ENCODE measurements around the gene EHBP1. TPM values are rescaled to one million over a fixed set of nuclear protein-coding genes. Genes with fewer than 3 reads are reported as not detected.
"Not testable (repeated sequence)": the region's sequence is repeated elsewhere in the genome, so short reads cannot be mapped to it uniquely, and the experiment has no call there.

Gene EHBP1
- total RNA-seq, 3 donors from 2014 or later, result 65.9 to 118 (median 87.2) TPM

DNA sequence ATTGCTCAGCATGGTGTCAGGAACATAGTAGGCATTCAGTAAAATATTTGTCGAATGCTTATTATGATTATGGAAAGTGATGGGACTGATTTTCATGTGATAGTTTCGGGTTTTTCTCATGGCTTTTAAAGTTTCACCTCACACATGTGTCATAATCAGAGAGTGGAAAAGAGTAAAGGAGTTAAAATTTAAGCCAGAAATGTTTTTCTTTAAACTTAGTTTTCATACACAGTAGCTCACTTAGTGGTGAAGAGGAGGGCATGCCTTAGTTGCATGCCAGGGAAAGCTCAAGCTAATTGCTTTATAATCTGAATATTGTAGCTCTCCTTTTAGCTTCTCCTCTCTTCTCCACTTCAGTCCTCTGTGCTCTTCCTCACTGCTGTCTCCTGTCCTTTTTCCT lies 38.0 kb downstream of the EHBP1 start:
- no peak overlapping the region for H3K27ac ChIP-seq
- intact Hi-C loops (cut with DNase I; ENCODE audit: low total_unique reads), result no loop called here

DNA sequence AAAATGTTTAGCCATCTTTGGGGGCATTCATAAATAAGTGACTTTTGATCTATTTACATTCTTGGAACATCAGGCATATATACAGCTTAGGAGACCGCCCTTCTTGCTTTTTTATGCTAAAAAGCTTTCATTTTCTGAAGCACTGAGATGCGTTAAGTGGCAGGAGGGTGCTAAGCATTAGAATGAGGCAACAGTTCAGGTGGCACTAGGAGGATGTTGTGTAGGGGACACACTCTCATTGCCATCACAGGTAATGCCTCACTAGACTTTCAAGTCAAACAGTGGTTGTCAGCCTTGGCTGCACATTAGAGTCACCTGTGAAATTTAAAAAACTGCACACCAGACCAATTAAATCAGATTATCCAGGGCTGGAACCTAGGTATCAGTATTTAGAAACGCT lies 39.1 kb downstream of the EHBP1 start:
- TF ChIP-seq POLR2AphosphoS5 (IDR thresholded peaks at IDR 0.05) (no peak), POLR2A (IDR thresholded peaks at IDR 0.05) (no peak)
- TF ChIP-seq, protein P1, sequence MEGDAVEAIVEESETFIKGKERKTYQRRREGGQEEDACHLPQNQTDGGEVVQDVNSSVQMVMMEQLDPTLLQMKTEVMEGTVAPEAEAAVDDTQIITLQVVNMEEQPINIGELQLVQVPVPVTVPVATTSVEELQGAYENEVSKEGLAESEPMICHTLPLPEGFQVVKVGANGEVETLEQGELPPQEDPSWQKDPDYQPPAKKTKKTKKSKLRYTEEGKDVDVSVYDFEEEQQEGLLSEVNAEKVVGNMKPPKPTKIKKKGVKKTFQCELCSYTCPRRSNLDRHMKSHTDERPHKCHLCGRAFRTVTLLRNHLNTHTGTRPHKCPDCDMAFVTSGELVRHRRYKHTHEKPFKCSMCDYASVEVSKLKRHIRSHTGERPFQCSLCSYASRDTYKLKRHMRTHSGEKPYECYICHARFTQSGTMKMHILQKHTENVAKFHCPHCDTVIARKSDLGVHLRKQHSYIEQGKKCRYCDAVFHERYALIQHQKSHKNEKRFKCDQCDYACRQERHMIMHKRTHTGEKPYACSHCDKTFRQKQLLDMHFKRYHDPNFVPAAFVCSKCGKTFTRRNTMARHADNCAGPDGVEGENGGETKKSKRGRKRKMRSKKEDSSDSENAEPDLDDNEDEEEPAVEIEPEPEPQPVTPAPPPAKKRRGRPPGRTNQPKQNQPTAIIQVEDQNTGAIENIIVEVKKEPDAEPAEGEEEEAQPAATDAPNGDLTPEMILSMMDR (IDR thresholded peaks at IDR 0.05), result no peak
- intact Hi-C loops (cut with DNase I; ENCODE audit: low total_unique reads), result no loop called here
- no peaks in the 10 kb centered on the region for H3K27me3 ChIP-seq
- H3K4me1 ChIP-seq, result no peaks in the 10 kb centered on the region
- H3K4me3 ChIP-seq, result no peak overlapping the region
- DNase-seq (ENCODE audit: low spot score in 2 of 2), result no peak
- no peaks in the 10 kb centered on the region for H3K9me3 ChIP-seq
- no peak overlapping the region for H3K27ac ChIP-seq
- no peaks in the 10 kb centered on the region for H3K36me3 ChIP-seq

More for the DNA sequence above, 38.0 kb downstream of the EHBP1 start:
- H3K4me3 ChIP-seq, result no peak overlapping the region
- no peak for TF ChIP-seq POLR2AphosphoS5 (IDR thresholded peaks at IDR 0.05)
- no peak for DNase-seq (ENCODE audit: low spot score in 2 of 2)
- no peaks in the 10 kb centered on the region for H3K27me3 ChIP-seq
- no peaks in the 10 kb centered on the region for H3K9me3 ChIP-seq
- H3K36me3 ChIP-seq, result no peaks in the 10 kb centered on the region
- no peaks in the 10 kb centered on the region for H3K4me1 ChIP-seq

DNA sequence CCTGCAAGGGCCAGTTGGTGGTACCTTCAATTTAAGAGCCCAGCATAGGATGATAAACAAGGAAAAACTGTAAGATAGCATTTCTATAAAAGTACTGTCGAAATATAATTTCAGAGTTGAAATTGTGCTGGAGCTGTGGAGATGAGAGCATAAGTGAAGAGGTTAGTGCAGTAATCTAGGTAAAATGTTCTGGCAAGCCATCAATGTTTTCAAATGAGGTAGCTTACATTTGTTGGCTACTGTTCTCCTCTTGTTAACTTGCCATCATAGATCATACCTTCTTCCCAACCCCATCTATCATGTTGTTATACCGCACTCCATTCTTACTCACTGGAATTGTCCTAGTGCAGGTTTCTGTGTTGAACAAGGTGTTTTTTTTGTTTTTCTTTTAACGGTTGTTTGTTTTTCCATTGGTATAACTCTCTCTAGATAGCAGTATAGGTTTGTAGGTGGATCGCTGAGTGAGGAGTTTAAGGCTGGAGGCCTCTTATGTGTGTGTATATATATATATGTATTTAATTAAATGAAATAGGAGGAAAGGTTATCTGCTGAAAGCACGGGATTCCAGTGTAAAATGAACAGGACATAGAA lies 40.5 kb downstream of the EHBP1 start:
- intact Hi-C loops (cut with DNase I; ENCODE audit: low total_unique reads), result no loop called here
- Histone ChIP-seq H3K36me3 (no peaks in the 10 kb centered on the region), H3K27ac (no peak overlapping the region), H3K27me3 (no peaks in the 10 kb centered on the region), H3K9me3 (no peaks in the 10 kb centered on the region), H3K4me1 (no peaks in the 10 kb centered on the region), H3K4me3 (no peak overlapping the region)
- no peak for DNase-seq (ENCODE audit: low spot score in 2 of 2)
- TF ChIP-seq POLR2A (IDR thresholded peaks at IDR 0.05) (no peak), POLR2AphosphoS5 (IDR thresholded peaks at IDR 0.05) (no peak)
- TF ChIP-seq, protein P1 (IDR thresholded peaks at IDR 0.05), result no peak

DNA sequence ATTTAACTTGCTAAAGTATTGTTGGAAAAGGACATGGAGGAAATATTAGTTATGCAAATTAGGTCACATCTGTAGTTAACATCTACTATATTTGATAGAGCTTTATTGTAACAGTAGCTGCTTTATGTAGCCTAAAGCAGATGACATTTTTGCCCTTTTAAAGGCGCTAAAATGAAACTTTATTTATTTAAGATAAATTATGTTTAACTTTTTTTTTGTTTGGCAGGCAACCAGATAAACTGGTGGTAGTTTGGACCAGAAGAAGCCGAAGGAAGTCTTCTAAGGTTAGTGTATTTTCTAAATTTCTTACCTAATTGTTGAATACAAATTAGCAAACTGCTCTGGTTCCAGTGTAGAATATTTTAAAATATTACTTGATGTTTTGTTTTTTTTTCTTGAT lies 41.7 kb downstream of the EHBP1 start:
- TF ChIP-seq, protein P1 (IDR thresholded peaks at IDR 0.05), result no peak
- TF ChIP-seq POLR2AphosphoS5 (IDR thresholded peaks at IDR 0.05) (no peak), POLR2A (IDR thresholded peaks at IDR 0.05) (no peak)
- no peak overlapping the region for H3K27ac ChIP-seq
- intact Hi-C loops (cut with DNase I; ENCODE audit: low total_unique reads), result no loop called here
- H3K9me3 ChIP-seq, result no peaks in the 10 kb centered on the region
- no peak for DNase-seq (ENCODE audit: low spot score in 2 of 2)
- H3K4me3 ChIP-seq, result no peak overlapping the region
- H3K27me3 ChIP-seq, result no peaks in the 10 kb centered on the region
- H3K36me3 ChIP-seq, result no peaks in the 10 kb centered on the region
- H3K4me1 ChIP-seq, result no peaks in the 10 kb centered on the region

DNA sequence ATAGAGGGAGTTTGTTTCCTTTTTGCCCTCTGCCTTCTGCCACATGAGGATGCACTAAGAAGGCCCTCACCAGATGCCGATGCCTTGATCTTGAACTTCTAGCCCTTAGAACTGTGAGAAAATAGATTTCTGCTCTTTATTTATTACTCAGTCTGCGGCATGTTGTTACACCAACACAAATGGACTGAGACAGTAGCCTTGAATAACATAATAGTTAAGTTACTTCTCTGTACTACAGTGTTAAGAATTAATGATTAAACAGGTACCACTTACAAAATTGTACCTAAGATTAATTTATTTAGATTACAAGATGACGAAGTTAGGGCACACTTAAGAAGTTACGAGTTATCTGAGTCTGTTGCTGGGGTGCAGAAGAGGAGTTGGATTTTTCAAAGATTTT lies 42.4 kb downstream of the EHBP1 start:
- Histone ChIP-seq H3K27ac (no peak overlapping the region), H3K36me3 (no peaks in the 10 kb centered on the region), H3K4me1 (no peaks in the 10 kb centered on the region), H3K27me3 (no peaks in the 10 kb centered on the region), H3K4me3 (no peak overlapping the region), H3K9me3 (no peaks in the 10 kb centered on the region)
- TF ChIP-seq POLR2A (IDR thresholded peaks at IDR 0.05) (no peak), POLR2AphosphoS5 (IDR thresholded peaks at IDR 0.05) (no peak)
- TF ChIP-seq, protein P1 (IDR thresholded peaks at IDR 0.05), result no peak
- intact Hi-C loops (cut with DNase I; ENCODE audit: low total_unique reads), result no loop called here
- DNase-seq (ENCODE audit: low spot score in 2 of 2), result no peak

DNA sequence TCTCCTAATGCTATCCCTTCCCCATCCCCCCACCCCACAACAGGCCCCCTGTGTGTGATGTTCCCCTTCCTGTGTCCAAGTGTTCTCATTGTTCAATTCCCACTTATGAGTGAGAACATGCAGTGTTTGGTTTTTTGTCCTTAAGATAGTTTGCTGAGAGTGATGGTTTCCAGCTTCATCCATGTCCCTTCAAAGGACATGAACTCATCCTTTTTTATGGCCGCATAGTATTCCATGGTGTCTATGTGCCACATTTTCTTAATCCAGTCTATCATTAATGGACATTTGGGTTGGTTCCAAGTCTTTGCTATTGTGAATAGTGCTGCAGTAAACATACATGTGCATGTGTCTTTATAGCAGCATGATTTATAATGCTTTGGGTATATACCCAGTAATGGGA lies 43.6 kb downstream of the EHBP1 start:
- DNase-seq (ENCODE audit: low spot score in 2 of 2); intact Hi-C loops (cut with DNase I; ENCODE audit: low total_unique reads); H3K4me1 ChIP-seq; H3K27me3 ChIP-seq; H3K27ac ChIP-seq; H3K9me3 ChIP-seq; H3K36me3 ChIP-seq; H3K4me3 ChIP-seq: not testable (repeated sequence)
